KMS-11 (cell line): Measurements from ENCODE around the gene FCHSD2.

ENCODE experiments used
- H2AFZ ChIP-seq: fragments of 200-600 bp; sonication (generic); 2 replicates; pipeline ENCODE4 v1.6.1; 2016; ENCODE audit warnings: antibody characterized with exemption, mixed run types, low read depth
- H3K27ac ChIP-seq: fragments of 200-600 bp; sonication (generic); 2 replicates; pipeline ENCODE4 v1.6.1; 2016; ENCODE audit warnings: mild to moderate bottlenecking, mixed run types
- H3K27me3 ChIP-seq: fragments of 200-600 bp; sonication (generic); 2 replicates; pipeline ENCODE4 v1.6.1; 2017; ENCODE audit warnings: mild to moderate bottlenecking, low read depth, mixed run types, moderate library complexity; ENCODE audit not compliant: insufficient read depth
- H3K36me3 ChIP-seq: fragments of 200-600 bp; sonication (generic); 2 replicates; pipeline ENCODE4 v1.6.1; 2017; ENCODE audit warnings: mild to moderate bottlenecking, mixed run types; ENCODE audit not compliant: insufficient read depth
- H3K4me1 ChIP-seq: fragments of 200-600 bp; sonication (generic); 2 replicates; pipeline ENCODE4 v1.6.1; 2016; ENCODE audit warnings: mild to moderate bottlenecking, low read depth, mixed run types; ENCODE audit not compliant: poor library complexity, severe bottlenecking
- H3K4me2 ChIP-seq: fragments of 200-600 bp; sonication (generic); 2 replicates; pipeline ENCODE4 v1.7.0; 2016; ENCODE audit warnings: mild to moderate bottlenecking, mixed run types
- H3K4me3 ChIP-seq: fragments of 200-600 bp; sonication (generic); IDR thresholded peaks from 2 replicates; pipeline ENCODE4 v1.6.1; 2017; ENCODE audit warnings: low read depth, low read length, mixed read lengths; ENCODE audit not compliant: insufficient read depth
- H3K79me2 ChIP-seq: fragments of 200-600 bp; sonication (generic); 2 replicates; pipeline ENCODE4 v1.6.1; 2016; ENCODE audit warnings: low read depth, mixed run types; ENCODE audit not compliant: insufficient read depth
- H3K9ac ChIP-seq: fragments of 200-600 bp; sonication (generic); 2 replicates; pipeline ENCODE4 v1.6.1; 2016; ENCODE audit warnings: mild to moderate bottlenecking, mixed run types
- H4K20me1 ChIP-seq: fragments of 200-600 bp; sonication (generic); 2 replicates; pipeline ENCODE4 v1.6.1; 2016; ENCODE audit warnings: mild to moderate bottlenecking, mixed run types; ENCODE audit not compliant: insufficient read depth
- CTCF ChIP-seq: fragments of 200-600 bp; sonication (generic); conservative IDR thresholded peaks from 2 replicates; pipeline ENCODE4 v1.6.1; 2017; ENCODE audit warnings: low read depth, mild to moderate bottlenecking, antibody characterized with exemption, low read length, moderate library complexity, mixed read lengths

The FCHSD2 gene

GRCh38 chr11:72850832-72851231 is 291.3 kb downstream of the FCHSD2 start:
- H3K4me3 ChIP-seq = no peak overlapping the region
- no peaks in the 10 kb centered on the region for H4K20me1 ChIP-seq
- no peak overlapping the region for H3K9ac ChIP-seq
- H2AFZ ChIP-seq = no peak overlapping the region
- H3K4me2 ChIP-seq = no peak overlapping the region
- no peak for TF ChIP-seq CTCF
- no peaks in the 10 kb centered on the region for H3K79me2 ChIP-seq
- H3K27me3 ChIP-seq = no peaks in the 10 kb centered on the region
- no peak overlapping the region for H3K27ac ChIP-seq
- no peaks in the 10 kb centered on the region for H3K36me3 ChIP-seq
- H3K4me1 ChIP-seq = no peaks in the 10 kb centered on the region

DNA sequence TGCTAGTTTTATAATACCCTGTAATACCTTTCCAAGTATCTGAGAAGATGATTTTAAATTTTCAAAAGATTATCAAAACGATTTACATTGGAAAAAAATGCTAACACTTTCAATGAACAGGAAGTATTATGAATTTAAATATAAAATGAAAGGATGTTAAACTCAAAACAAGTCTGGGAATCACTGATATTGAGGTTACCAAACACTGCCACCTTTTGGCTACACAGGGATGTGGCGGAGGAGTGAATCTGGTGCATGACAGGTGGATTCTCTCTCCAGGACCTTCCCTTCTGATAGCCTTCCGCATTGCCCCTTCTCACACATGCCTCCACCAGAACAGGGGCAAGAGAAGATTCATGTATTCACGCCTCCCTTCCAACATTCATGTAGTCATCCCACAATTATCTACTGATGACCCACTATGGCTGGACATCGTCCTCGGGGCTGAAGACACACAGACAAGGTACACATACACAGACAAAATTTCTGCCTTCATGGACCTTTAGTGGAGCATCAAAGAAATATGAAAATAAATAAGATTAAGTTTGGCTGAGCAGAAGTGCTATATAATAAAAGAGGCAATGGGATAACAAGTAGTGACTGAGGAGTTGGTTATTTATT is 293.2 kb downstream of the FCHSD2 start:
- peak; percentile 81 for TF ChIP-seq CTCF
- Histone ChIP-seq H3K27ac (no peak overlapping the region), H3K4me1 (no peaks in the 10 kb centered on the region), H3K4me3 (no peak overlapping the region), H3K36me3 (no peaks in the 10 kb centered on the region), H3K4me2 (no peak overlapping the region), H3K79me2 (no peaks in the 10 kb centered on the region), H4K20me1 (no peaks in the 10 kb centered on the region), H3K27me3 (no peaks in the 10 kb centered on the region), H2AFZ (no peak overlapping the region), H3K9ac (no peak overlapping the region)

DNA sequence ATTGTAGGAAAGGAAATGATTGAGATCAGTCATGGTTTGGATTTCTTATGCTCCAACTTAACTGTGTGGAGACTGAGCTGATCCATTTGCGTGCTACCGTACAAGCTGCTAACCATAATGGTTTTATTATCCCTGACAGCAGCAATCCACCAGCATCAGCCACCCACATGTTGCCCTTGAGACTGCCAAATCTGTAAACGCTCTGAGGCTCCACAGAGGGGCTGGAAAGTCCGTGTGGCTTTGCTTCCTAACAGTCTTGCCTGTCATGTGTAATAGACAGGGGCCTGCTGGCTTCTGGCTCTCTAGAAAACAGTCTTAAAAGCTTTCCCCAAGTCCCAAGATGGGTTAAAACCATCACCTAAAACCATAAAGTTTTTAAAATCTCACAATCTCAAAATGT is 297.8 kb downstream of the FCHSD2 start:
- Histone ChIP-seq H3K9ac (no peak overlapping the region), H4K20me1 (no peaks in the 10 kb centered on the region), H3K79me2 (no peaks in the 10 kb centered on the region), H3K4me3 (no peak overlapping the region), H3K27ac (no peak overlapping the region), H3K4me2 (no peak overlapping the region), H2AFZ (no peak overlapping the region), H3K36me3 (no peaks in the 10 kb centered on the region), H3K27me3 (no peaks in the 10 kb centered on the region), H3K4me1 (no peaks in the 10 kb centered on the region)
- no peak for TF ChIP-seq CTCF

GRCh38 chr11:72842653-72843330 is 299.3 kb downstream of the FCHSD2 start:
- H3K27me3 ChIP-seq = no peaks in the 10 kb centered on the region
- no peaks in the 10 kb centered on the region for H3K4me1 ChIP-seq
- no peak overlapping the region for H3K4me2 ChIP-seq
- no peak for TF ChIP-seq CTCF
- H3K36me3 ChIP-seq = no peaks in the 10 kb centered on the region
- H3K27ac ChIP-seq = no peak overlapping the region
- H3K79me2 ChIP-seq = no peaks in the 10 kb centered on the region
- H4K20me1 ChIP-seq = no peaks in the 10 kb centered on the region
- no peak overlapping the region for H3K9ac ChIP-seq
- H3K4me3 ChIP-seq = no peak overlapping the region
- H2AFZ ChIP-seq = no peak overlapping the region
